GM23338 (cell line): ENCODE results near the gene MAPK14. TPM values are rescaled to one million over a fixed set of nuclear protein-coding genes. Genes with fewer than 3 reads are reported as not detected.

Experiments used
- CREB1 ChIP-seq: fragments of 250-450 bp; sonication (Bioruptor Pico); IDR thresholded peaks from 2 replicates; pipeline ENCODE4 v1.5.0; 2020; ENCODE audit warnings: low read depth, mild to moderate bottlenecking, moderate library complexity
- CTCF ChIP-seq, 2 experiments: fragments of 200-600 bp in 1 of 2; sonication (generic) in 1 of 2; conservative IDR thresholded peaks; 2 replicates each; pipeline versions ENCODE4 v1.5.1 to v1.6.1; 2016 to 2017; ENCODE audit warnings: antibody characterized with exemption in 2 of 2, low read depth in 2 of 2, mild to moderate bottlenecking in 2 of 2, moderate library complexity in 1 of 2
- ETS1 ChIP-seq: IDR thresholded peaks from 2 replicates; pipeline ENCODE4 v1.6.1; 2016; ENCODE audit warnings: antibody characterized with exemption
- EZH2 ChIP-seq: fragments of 200-600 bp; sonication (generic); IDR thresholded peaks from one replicate; pipeline ENCODE4 v1.8.0; 2017; ENCODE audit warnings: antibody characterized with exemption, mild to moderate bottlenecking, low read depth; ENCODE audit not compliant: unreplicated experiment
- EZH2phosphoT487 ChIP-seq: fragments of 200-600 bp; sonication (generic); IDR thresholded peaks from one replicate; pipeline ENCODE4 v1.8.1; 2018; ENCODE audit warnings: antibody characterized with exemption; ENCODE audit not compliant: unreplicated experiment
- JUNB ChIP-seq: IDR thresholded peaks from one replicate; pipeline ENCODE4 v1.6.1; 2016; ENCODE audit warnings: antibody characterized with exemption; ENCODE audit not compliant: unreplicated experiment
- NANOG ChIP-seq: IDR thresholded peaks from 2 replicates; pipeline ENCODE4 v1.6.1; 2016; ENCODE audit warnings: antibody characterized with exemption, borderline replicate concordance
- REST ChIP-seq: IDR thresholded peaks from one replicate; pipeline ENCODE4 v1.6.1; 2018; ENCODE audit warnings: antibody characterized with exemption; ENCODE audit not compliant: unreplicated experiment
- STAT1 ChIP-seq: IDR thresholded peaks from one replicate; pipeline ENCODE4 v1.6.1; 2016; ENCODE audit warnings: antibody characterized with exemption; ENCODE audit not compliant: unreplicated experiment
- ZNF114 ChIP-seq: fragments of 250-450 bp; sonication (Bioruptor Pico); IDR thresholded peaks from 2 replicates; pipeline ENCODE4 v1.5.0; 2020; ENCODE audit warnings: mild to moderate bottlenecking, moderate library complexity
- ZNF331 ChIP-seq: fragments of 250-450 bp; sonication (Bioruptor Pico); IDR thresholded peaks from 2 replicates; pipeline ENCODE4 v1.5.0; 2020; ENCODE audit warnings: low read depth, mild to moderate bottlenecking, moderate library complexity
- ZNF462 ChIP-seq: fragments of 250-450 bp; sonication (Bioruptor Pico); IDR thresholded peaks from 2 replicates; pipeline ENCODE4 v1.5.0; 2020; ENCODE audit warnings: mild to moderate bottlenecking, moderate library complexity
- polyA plus RNA-seq: library from polyadenylated mRNA; unstranded; fragments of >200 nt; fragmentation: Nextera tagmentation; extraction: Ambion mirVana; gene quantifications from 2 replicates; pipeline ENCODE4 v1.2.1, GENCODE V29; 2016
- total RNA-seq: library from RNA; depleted of rRNA; stranded (reverse); fragments of >200 nt; shearing (Covaris generic); gene quantifications from 2 replicates; pipeline ENCODE4 v1.2.3, GENCODE V29; 2014

Gene MAPK14
- total and polyA plus RNA-seq, 2 experiments from 2014 or later = 8.8 to 44.5 TPM

- TF ChIP-seq ZNF462 (CRISPR knock-in tag) (no peak), ZNF331 (CRISPR knock-in tag) (no peak), ZNF114 (CRISPR knock-in tag) (no peak), STAT1 (no peak), REST (no peak), CREB1 (CRISPR knock-in tag) (no peak), CTCF (conservative IDR thresholded peaks at IDR 0.05; ENCODE audit: low read depth in 2 of 2) (no peak), NANOG (no peak), EZH2phosphoT487 (no peak), ETS1 (no peak), EZH2 (no peak), JUNB (no peak)
Measured at GRCh38 chr6:36069573-36069972, 42.0 kb downstream of the MAPK14 start (continued).
